ENCODE measurements around the gene CFAP69. TPM values are rescaled to one million over a fixed set of nuclear protein-coding genes. Genes with fewer than 3 reads are reported as not detected.
"Not testable (repeated sequence)": the region's sequence is repeated elsewhere in the genome, so short reads cannot be mapped to it uniquely, and the experiment has no call there.

Gene CFAP69
- total RNA-seq, 1 donor from 2014 or later, result 11.6 TPM

DNA sequence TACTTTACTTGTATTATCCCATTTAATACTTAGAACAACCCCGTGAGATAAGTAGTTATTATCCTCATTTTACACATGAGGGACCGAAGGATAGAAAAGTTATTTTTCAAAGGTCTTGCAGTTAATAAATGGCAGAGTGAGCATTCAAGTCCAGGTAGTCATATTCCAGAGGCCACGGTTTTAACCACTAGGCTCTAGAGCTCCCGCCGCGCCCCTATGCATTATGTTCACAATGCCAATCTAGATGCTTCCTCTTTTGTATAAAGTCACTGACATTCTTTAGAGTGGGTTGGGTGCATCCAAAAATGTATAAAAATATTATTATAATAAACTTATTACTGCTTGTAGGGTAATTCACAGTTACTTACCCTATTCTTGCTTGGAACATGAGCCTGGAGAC, 11.4 kb upstream of the CFAP69 start:
- no peak for DNase-seq (ENCODE audit: low spot score)

GRCh38 chr7:90236721-90237289, 8.2 kb upstream of the CFAP69 start:
- no peak for DNase-seq (ENCODE audit: low spot score)

- no peak for DNase-seq (ENCODE audit: low spot score)
Observed at GRCh38 chr7:90238022-90238421, 7.0 kb upstream of the CFAP69 start.

- no peak for DNase-seq (ENCODE audit: low spot score)
Observed at GRCh38 chr7:90238583-90238982, 6.4 kb upstream of the CFAP69 start.

DNA sequence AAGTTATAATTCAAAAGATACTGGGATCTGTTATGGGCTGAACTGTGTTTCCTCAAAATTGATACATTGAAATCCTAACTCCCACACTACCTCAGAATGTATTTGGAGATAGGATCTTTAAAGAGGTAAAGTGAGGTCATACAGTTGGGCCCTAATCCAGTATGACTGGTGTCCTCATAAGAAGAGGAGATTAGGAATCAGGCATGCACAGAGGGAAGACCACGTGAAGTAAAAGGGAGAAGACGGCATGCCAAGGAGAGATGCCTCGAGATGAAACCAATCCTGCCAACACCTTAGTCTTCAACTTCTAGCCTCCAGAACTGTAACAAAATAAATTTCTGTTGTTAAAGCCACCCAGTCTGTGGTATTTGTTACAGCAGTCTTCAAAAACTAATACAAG, 5.9 kb upstream of the CFAP69 start:
- DNase-seq (ENCODE audit: low spot score), result no peak

GRCh38 chr7:90239625-90240228, 5.2 kb upstream of the CFAP69 start:
- no peak for DNase-seq (ENCODE audit: low spot score)

DNA sequence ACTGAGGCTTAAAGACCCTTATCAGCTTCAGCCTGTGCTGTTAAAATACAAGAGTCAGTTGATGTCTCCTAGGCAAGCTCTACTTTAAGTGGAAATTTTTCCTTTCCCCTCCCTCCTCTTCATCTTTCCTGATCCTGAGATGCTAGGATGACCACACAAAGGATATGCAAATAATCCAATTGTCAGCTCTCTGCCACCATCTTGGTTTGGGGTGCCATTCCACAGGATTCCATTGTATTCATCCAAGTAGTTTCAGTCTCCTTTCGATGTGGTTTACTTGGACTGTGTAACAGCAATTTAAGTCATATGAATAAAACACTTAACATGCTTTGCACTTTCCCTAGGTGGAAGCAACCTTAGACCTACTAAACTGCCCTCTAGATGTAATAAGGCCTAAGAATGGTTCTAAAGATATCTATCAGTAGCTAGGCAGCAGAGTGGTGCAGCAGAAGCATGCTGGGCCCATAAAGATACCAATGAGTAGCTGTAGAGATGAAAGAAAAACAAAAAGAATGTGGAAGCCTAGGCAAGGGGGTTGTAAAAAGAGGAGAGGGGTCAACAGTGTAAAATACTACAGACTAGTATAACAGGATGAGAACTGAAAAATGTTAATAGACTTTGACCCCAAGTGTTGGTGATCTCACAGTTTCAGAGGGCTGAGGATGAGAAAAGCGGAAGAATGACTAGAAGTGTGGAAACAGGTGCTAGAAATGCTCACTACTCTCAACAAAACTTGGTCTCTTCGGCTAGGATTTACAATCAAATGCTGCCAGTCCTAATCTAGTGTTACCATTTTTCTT, 2.4 kb upstream of the CFAP69 start:
- DNase-seq (ENCODE audit: low spot score), result no peak

DNA sequence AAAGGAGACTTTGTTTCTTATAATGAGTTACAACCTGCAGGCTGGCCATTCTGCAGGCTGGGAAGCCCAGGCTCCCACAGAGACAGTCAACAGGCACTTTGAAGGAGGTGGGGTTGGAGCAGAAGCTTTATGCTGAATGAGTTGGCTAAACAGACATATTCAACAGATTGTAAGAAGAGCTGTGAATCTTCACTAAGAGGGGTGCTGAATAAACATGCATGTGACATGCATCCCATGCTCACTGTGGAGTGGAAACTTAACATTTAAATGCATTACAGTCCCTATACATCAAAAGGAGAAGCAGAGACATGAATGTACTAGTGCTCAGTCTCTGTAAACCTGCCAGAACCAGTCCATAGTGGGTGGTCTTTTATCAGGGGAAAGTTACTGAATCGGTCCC, 1.4 kb upstream of the CFAP69 start:
- no peak for DNase-seq (ENCODE audit: low spot score)

GRCh38 chr7:90244565-90244908, 437 bp upstream of the CFAP69 start:
- DNase-seq (ENCODE audit: low spot score), result no peak

DNA sequence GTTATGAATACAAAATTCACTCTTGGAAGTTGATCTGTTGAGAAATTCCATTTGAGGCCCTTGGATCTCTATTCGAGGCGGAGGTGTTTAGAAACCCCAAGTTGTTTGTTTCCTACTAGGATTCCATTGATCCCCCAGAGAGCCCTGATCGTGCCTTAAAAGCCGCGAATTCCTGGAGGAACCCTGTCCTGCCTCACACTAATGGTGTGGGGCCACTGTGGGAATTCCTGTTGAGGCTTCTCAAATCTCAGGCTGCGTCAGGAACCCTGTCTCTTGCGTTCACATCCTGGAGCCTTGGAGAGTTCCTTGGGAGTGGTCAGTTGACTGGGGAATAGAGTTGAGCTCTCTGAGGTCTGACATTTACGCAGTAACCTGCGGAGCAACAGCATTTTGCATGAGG, 1.2 kb downstream of the CFAP69 start:
- peak; percentile 30 for DNase-seq (ENCODE audit: low spot score)

DNA sequence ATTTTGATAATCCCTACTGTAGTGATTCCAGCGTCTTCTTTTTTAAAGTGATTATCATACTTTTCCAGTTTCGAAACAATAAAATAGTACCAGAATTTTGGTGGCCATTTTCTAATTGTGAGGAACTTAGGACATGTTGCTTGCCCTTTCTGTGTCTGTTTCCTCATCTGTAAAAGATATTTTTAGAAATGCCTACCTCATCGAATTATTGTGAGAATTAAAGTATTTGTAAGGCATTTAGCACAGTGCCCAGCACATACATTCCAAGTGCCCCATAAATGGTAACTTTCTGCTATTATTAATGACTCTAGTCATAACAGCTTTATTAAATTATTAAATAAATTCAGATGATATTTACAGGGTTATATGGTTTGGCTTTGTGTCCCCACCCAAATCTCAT, 3.7 kb downstream of the CFAP69 start:
- DNase-seq (ENCODE audit: low spot score), result no peak

- DNase-seq (ENCODE audit: low spot score), result no peak
Observed at GRCh38 chr7:90250601-90251303, 5.8 kb downstream of the CFAP69 start.

DNA sequence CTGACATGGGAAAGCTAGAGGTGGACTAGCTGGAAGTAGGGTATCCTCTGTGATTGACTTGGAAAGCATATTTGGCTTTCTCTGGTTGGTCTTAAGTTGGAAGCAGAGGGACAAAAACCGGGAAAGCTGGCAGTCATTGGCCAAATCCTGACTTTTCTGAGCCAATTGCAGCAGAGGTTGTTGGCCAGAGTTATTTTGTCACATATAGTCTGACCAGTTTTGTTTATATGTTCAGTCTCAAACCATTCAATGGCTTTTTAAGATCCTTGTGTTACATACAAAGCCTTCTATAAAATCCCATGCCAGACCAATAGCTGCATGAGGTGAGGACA, 6.3 kb downstream of the CFAP69 start:
- no peak for DNase-seq (ENCODE audit: low spot score)

DNA sequence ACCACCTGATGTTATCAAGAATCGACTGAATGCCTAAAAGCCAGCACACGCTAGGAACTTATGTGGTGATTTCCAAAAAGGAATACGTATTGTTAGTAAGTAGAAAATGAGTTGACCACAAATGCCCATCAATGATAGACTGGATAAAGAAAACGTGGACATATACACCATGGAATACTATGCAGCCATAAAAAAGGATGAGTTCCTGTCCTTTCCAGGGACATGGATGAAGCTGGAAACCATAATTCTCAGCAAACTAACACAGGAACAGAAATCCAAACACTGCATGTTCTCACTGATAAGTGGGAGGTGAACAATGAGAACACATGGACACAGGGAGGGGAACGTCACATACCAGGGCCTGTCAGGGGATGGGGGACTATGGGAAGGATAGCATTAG, 11.0 kb downstream of the CFAP69 start:
- DNase-seq (ENCODE audit: low spot score), result not testable (repeated sequence)

DNA sequence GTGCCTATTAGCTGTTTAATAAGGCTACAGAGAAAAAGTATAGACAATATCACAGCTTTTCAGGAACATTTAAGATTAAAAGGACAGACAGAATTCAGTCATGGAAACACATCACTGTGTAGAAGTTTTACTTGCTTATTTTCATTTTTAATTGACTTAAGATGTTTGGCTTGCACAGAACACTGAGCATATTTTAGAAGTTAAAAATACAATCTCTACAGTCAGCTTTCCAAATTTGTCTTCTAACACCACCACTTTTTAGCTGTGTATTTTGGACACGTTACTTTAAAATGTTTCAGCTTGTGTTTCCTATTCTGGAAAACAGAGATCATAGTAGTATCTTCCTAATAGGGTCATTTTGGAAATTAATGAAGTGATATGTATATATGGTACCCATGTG, 11.8 kb downstream of the CFAP69 start:
- DNase-seq (ENCODE audit: low spot score), result no peak

GRCh38 chr7:90261441-90261840, 16.5 kb downstream of the CFAP69 start:
- no peak for DNase-seq (ENCODE audit: low spot score)

GRCh38 chr7:90262438-90262837, 17.5 kb downstream of the CFAP69 start:
- DNase-seq (ENCODE audit: low spot score), result no peak

- DNase-seq (ENCODE audit: low spot score), result no peak
Observed at GRCh38 chr7:90266808-90267207, 21.8 kb downstream of the CFAP69 start.

DNA sequence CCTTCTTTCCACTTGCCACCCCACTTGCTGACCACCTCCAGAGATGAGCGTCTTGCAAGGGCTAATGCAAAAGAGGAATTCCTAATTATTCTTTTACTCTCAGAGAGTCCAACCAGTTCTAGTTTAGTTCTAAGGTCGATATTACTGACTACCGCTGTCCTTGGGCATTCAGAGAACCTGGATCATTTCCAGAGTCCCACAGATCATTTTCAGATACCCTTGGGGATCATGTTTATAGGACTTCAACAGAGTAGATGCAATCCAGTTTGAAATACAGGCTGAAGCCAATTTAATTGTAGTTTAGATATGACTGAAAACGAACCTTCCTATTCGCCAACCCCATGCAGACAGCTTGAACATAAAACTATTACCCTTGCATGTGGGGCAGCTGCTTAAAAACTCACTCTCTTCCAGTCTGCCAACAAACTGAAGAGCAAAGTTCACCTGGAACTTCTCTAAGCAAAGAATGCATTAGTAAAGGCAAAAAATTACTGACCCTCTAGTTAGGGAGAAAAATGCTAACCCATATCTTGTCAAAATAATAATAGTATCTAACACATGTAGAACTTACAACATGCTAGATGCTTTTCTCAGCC, 22.4 kb downstream of the CFAP69 start:
- no peak for DNase-seq (ENCODE audit: low spot score)

GRCh38 chr7:90269163-90269562, 24.2 kb downstream of the CFAP69 start:
- DNase-seq (ENCODE audit: low spot score), result no peak

DNA sequence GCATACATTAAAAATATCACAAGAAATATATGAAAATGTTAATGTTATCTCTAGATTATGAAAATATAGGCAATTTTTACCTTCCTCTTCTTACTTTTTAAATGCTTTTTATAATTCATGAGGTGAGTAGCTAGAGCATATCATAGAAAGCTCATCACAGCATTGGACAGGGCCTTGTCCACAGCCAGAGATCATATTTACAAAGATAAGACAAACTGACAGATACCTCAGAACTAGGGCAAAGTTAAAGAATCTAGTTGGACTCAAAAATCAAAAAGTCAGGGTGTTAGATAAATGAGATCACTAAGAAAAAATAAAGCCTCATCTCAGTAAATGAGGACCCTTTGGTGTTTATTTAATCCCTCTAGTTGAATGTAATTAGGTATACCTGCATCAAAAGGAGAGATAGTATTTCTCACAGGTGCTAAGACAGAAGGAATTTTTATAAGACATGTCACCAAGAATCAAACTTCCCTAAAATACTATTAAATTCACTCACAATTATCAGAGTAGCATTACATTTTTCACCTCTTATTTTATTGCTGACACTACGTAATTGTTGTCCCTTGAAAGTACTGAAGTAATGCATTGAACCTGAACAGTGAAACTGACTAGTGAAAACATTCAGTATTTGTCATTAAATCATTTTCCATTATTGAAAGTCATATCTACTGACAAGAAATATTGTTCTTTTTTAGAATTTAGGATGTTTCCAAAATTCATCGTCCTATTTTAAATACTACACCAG, 25.6 kb downstream of the CFAP69 start:
- DNase-seq (ENCODE audit: low spot score), result no peak

GRCh38 chr7:90271753-90272152, 26.8 kb downstream of the CFAP69 start:
- DNase-seq (ENCODE audit: low spot score), result no peak

Data from mucosa of gallbladder (tissue), 1 donor.